Measurements from ENCODE around the gene URGCP. TPM values are rescaled to one million over a fixed set of nuclear protein-coding genes. Genes with fewer than 3 reads are reported as not detected.
A peak's percentile ranks its signal among the peaks of the same experiment; 100 is the strongest.

Gene URGCP
- total and polyA plus RNA-seq, 2 donors (not counting 1 experiment from before 2014, with no cell fraction given): 18.3 to 42.1 TPM

DNA sequence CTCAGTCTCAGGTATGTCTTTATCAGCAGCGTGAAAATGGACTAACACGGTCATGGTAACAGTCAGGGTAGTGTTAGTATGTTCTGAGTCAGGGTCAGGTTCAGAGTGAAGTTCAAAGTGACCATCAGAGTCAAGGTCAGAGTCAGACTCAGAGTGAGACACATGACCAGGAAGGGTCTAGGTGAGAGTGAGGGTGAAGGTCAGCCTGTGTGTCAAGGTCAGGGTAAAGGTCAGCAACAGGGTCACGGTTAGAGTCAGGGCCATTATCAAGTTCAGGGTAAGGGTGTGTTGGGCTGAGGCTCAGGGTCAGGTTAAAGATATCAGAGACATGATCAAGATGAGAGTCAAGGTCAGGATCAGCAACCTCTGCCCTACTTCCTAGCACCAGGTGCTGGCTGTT, 41.1 kb downstream of the URGCP start:
- TF ChIP-seq, protein P1, sequence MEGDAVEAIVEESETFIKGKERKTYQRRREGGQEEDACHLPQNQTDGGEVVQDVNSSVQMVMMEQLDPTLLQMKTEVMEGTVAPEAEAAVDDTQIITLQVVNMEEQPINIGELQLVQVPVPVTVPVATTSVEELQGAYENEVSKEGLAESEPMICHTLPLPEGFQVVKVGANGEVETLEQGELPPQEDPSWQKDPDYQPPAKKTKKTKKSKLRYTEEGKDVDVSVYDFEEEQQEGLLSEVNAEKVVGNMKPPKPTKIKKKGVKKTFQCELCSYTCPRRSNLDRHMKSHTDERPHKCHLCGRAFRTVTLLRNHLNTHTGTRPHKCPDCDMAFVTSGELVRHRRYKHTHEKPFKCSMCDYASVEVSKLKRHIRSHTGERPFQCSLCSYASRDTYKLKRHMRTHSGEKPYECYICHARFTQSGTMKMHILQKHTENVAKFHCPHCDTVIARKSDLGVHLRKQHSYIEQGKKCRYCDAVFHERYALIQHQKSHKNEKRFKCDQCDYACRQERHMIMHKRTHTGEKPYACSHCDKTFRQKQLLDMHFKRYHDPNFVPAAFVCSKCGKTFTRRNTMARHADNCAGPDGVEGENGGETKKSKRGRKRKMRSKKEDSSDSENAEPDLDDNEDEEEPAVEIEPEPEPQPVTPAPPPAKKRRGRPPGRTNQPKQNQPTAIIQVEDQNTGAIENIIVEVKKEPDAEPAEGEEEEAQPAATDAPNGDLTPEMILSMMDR (conservative IDR thresholded peaks at IDR 0.05 in 1 of 2, IDR thresholded peaks at IDR 0.05 in 1 of 2; ENCODE audit: low read depth in 1 of 2, low read length in 2 of 2): no peak
- no peak for TF ChIP-seq EZH2 (IDR thresholded peaks at IDR 0.05; ENCODE audit: low read length, missing control alignments)
- Histone ChIP-seq H3K36me3 (ENCODE audit: control insufficient read depth, insufficient read depth, low read length) (peaks cover 11% of the 10 kb centered on the region), H3K27ac (ENCODE audit: insufficient read depth, low read length) (no peak overlapping the region), H3K4me2 (ENCODE audit: extremely low read depth, insufficient read depth, low read length) (no peak overlapping the region), H4K20me1 (ENCODE audit: control insufficient read depth, extremely low read depth, insufficient read depth, low read length) (no peaks in the 10 kb centered on the region), H3K9me3 (ENCODE audit: control insufficient read depth, insufficient read depth, low read depth, low read length) (no peaks in the 10 kb centered on the region), H3K4me3 (replicated peaks in 1 of 4; ENCODE audit: control extremely low read depth in 1 of 4, insufficient read depth in 1 of 4, low read depth in 3 of 4, low read length in 4 of 4) (no peak overlapping the region), H3K79me2 (ENCODE audit: control insufficient read depth, insufficient read depth, low read length) (peaks cover 11% of the 10 kb centered on the region), H3K4me1 (ENCODE audit: control insufficient read depth, extremely low read depth, insufficient read depth, low read length) (peaks cover under 1% of the 10 kb centered on the region), H3K27me3 (ENCODE audit: control insufficient read depth, insufficient read depth, low read length) (no peaks in the 10 kb centered on the region), H2AFZ (ENCODE audit: low read length) (no peak overlapping the region), H3K9ac (ENCODE audit: insufficient read depth, low read length) (no peak overlapping the region)
- DNase-seq (ENCODE audit: low read depth in 2 of 2): no peak

- H3K4me1 ChIP-seq (ENCODE audit: control insufficient read depth, extremely low read depth, insufficient read depth, low read length): no peaks in the 10 kb centered on the region
- peaks cover 11% of the 10 kb centered on the region for H3K79me2 ChIP-seq (ENCODE audit: control insufficient read depth, insufficient read depth, low read length)
- H2AFZ ChIP-seq (ENCODE audit: low read length): no peak overlapping the region
- no peak overlapping the region for H3K9ac ChIP-seq (ENCODE audit: insufficient read depth, low read length)
- H3K4me2 ChIP-seq (ENCODE audit: extremely low read depth, insufficient read depth, low read length): no peak overlapping the region
- TF ChIP-seq, protein P1 (conservative IDR thresholded peaks at IDR 0.05 in 1 of 2, IDR thresholded peaks at IDR 0.05 in 1 of 2; ENCODE audit: low read depth in 1 of 2, low read length in 2 of 2): no peak
- TF ChIP-seq EZH2 (IDR thresholded peaks at IDR 0.05; ENCODE audit: low read length, missing control alignments): no peak
- H3K27me3 ChIP-seq (ENCODE audit: control insufficient read depth, insufficient read depth, low read length): no peaks in the 10 kb centered on the region
- no peaks in the 10 kb centered on the region for H3K9me3 ChIP-seq (ENCODE audit: control insufficient read depth, insufficient read depth, low read depth, low read length)
- H3K4me3 ChIP-seq (replicated peaks in 1 of 4; ENCODE audit: control extremely low read depth in 1 of 4, insufficient read depth in 1 of 4, low read depth in 3 of 4, low read length in 4 of 4): no peak overlapping the region
- no peak for DNase-seq (ENCODE audit: low read depth in 2 of 2)
- no peaks in the 10 kb centered on the region for H4K20me1 ChIP-seq (ENCODE audit: control insufficient read depth, extremely low read depth, insufficient read depth, low read length)
- peaks cover 11% of the 10 kb centered on the region for H3K36me3 ChIP-seq (ENCODE audit: control insufficient read depth, insufficient read depth, low read length)
- no peak overlapping the region for H3K27ac ChIP-seq (ENCODE audit: insufficient read depth, low read length)
These were observed 42.3 kb downstream of the URGCP start for GRCh38 chr7:43864126-43864525.

GRCh38 chr7:43856996-43857395, 49.4 kb downstream of the URGCP start:
- no peaks in the 10 kb centered on the region for H3K79me2 ChIP-seq (ENCODE audit: control insufficient read depth, insufficient read depth, low read length)
- no peak overlapping the region for H3K9ac ChIP-seq (ENCODE audit: insufficient read depth, low read length)
- no peaks in the 10 kb centered on the region for H4K20me1 ChIP-seq (ENCODE audit: control insufficient read depth, extremely low read depth, insufficient read depth, low read length)
- TF ChIP-seq EZH2 (IDR thresholded peaks at IDR 0.05; ENCODE audit: low read length, missing control alignments): no peak
- TF ChIP-seq, protein P1 (conservative IDR thresholded peaks at IDR 0.05 in 1 of 2, IDR thresholded peaks at IDR 0.05 in 1 of 2; ENCODE audit: low read depth in 1 of 2, low read length in 2 of 2): no peak
- no peak overlapping the region for H3K4me2 ChIP-seq (ENCODE audit: extremely low read depth, insufficient read depth, low read length)
- H3K4me1 ChIP-seq (ENCODE audit: control insufficient read depth, extremely low read depth, insufficient read depth, low read length): no peaks in the 10 kb centered on the region
- no peaks in the 10 kb centered on the region for H3K9me3 ChIP-seq (ENCODE audit: control insufficient read depth, insufficient read depth, low read depth, low read length)
- H3K27ac ChIP-seq (ENCODE audit: insufficient read depth, low read length): no peak overlapping the region
- no peak overlapping the region for H3K4me3 ChIP-seq (replicated peaks in 1 of 4; ENCODE audit: control extremely low read depth in 1 of 4, insufficient read depth in 1 of 4, low read depth in 3 of 4, low read length in 4 of 4)
- no peak overlapping the region for H2AFZ ChIP-seq (ENCODE audit: low read length)
- peaks cover under 1% of the 10 kb centered on the region for H3K27me3 ChIP-seq (ENCODE audit: control insufficient read depth, insufficient read depth, low read length)
- H3K36me3 ChIP-seq (ENCODE audit: control insufficient read depth, insufficient read depth, low read length): no peaks in the 10 kb centered on the region
- peak in 1 of 2 donors; percentile 16 for DNase-seq (ENCODE audit: low read depth in 2 of 2)
